SU-DHL-6 (cell line): Measurements from ENCODE around the gene LKAAEAR1.

Experiments used
- EZH2phosphoT487 ChIP-seq: fragments of 200-600 bp; sonication (generic), shearing (Covaris generic); conservative IDR thresholded peaks from 2 replicates; pipeline ENCODE4 v1.6.1; 2018; ENCODE audit warnings: mild to moderate bottlenecking, antibody characterized with exemption, low read length, moderate library complexity, mixed read lengths
- TF ChIP-seq, protein P1 (sequence below): fragments of 200-600 bp; sonication (generic); IDR thresholded peaks from one replicate; pipeline ENCODE4 v1.5.1; 2017; ENCODE audit warnings: antibody characterized with exemption, mild to moderate bottlenecking, low read length, moderate library complexity; ENCODE audit not compliant: insufficient read depth, poor library complexity, severe bottlenecking

DNA sequence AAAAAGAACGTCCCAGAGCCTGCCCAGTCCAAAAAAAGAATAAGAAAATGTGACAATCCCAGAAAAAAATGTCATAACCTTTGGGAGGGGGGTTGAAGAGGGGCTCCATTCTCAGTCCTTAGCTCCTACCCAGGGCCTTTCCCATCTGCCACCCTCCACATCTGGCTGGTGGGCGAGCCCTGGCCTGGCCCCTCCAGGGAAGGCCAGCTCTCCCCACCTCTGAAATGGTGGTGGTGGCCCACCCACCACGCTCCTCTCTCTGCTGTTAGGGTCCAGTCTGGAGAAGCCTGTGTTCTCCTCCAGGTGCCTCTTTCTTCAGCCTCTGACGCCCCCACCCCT is 5.3 kb downstream of the LKAAEAR1 start:
- TF ChIP-seq, protein P1, sequence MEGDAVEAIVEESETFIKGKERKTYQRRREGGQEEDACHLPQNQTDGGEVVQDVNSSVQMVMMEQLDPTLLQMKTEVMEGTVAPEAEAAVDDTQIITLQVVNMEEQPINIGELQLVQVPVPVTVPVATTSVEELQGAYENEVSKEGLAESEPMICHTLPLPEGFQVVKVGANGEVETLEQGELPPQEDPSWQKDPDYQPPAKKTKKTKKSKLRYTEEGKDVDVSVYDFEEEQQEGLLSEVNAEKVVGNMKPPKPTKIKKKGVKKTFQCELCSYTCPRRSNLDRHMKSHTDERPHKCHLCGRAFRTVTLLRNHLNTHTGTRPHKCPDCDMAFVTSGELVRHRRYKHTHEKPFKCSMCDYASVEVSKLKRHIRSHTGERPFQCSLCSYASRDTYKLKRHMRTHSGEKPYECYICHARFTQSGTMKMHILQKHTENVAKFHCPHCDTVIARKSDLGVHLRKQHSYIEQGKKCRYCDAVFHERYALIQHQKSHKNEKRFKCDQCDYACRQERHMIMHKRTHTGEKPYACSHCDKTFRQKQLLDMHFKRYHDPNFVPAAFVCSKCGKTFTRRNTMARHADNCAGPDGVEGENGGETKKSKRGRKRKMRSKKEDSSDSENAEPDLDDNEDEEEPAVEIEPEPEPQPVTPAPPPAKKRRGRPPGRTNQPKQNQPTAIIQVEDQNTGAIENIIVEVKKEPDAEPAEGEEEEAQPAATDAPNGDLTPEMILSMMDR, result no peak
- no peak for TF ChIP-seq EZH2phosphoT487
